Umbilical cord (tissue), 2 donors: ENCODE data around the gene KSR1. TPM values are rescaled to one million over a fixed set of nuclear protein-coding genes. Genes with fewer than 3 reads are reported as not detected.

ENCODE experiments used
- DNase-seq: peaks from one replicate; pipeline ENCODE4 v3.0.0-alpha.2; 2015; ENCODE audit warnings: low spot score
- total RNA-seq: library from RNA; depleted of rRNA; stranded (reverse); fragments of >200 nt; gene quantifications from one replicate; pipeline ENCODE4 v1.2.3, GENCODE V29; 2014; ENCODE audit warnings: low replicate concordance; ENCODE audit not compliant: insufficient read depth

KSR1 gene
- total RNA-seq, 1 donor from 2014 or later = 43.1 TPM

- DNase-seq = no peak
These were observed 93.1 kb downstream of the KSR1 start for GRCh38 chr17:27549251-27549893.

- DNase-seq = no peak
These were observed 94.2 kb downstream of the KSR1 start for GRCh38 chr17:27550291-27550930.

GRCh38 chr17:27550974-27551505 is 94.8 kb downstream of the KSR1 start:
- DNase-seq = no peak

GRCh38 chr17:27551701-27552248 is 95.5 kb downstream of the KSR1 start:
- DNase-seq = no peak

- DNase-seq = no peak
These were observed 96.1 kb downstream of the KSR1 start for GRCh38 chr17:27552276-27552732.

- DNase-seq = no peak
These were observed 96.8 kb downstream of the KSR1 start for GRCh38 chr17:27553019-27553511.

- no peak for DNase-seq
These were observed 97.9 kb downstream of the KSR1 start for GRCh38 chr17:27554152-27554551.

GRCh38 chr17:27554911-27555310 is 98.7 kb downstream of the KSR1 start:
- DNase-seq = no peak

- no peak for DNase-seq
These were observed 99.1 kb downstream of the KSR1 start for GRCh38 chr17:27555339-27555738.

GRCh38 chr17:27558341-27558740 is 102.1 kb downstream of the KSR1 start:
- no peak for DNase-seq

GRCh38 chr17:27558842-27559505 is 102.7 kb downstream of the KSR1 start:
- DNase-seq = no peak

- peak; percentile 94 for DNase-seq
These were observed 103.5 kb downstream of the KSR1 start for GRCh38 chr17:27559506-27560481.

GRCh38 chr17:27560668-27561067 is 104.4 kb downstream of the KSR1 start:
- no peak for DNase-seq

GRCh38 chr17:27562777-27563455 is 106.7 kb downstream of the KSR1 start:
- DNase-seq = no peak

GRCh38 chr17:27563532-27563931 is 107.3 kb downstream of the KSR1 start:
- DNase-seq = no peak

- no peak for DNase-seq
These were observed 108.2 kb downstream of the KSR1 start for GRCh38 chr17:27564463-27564862.

GRCh38 chr17:27565874-27566670 is 109.8 kb downstream of the KSR1 start:
- DNase-seq = no peak

- DNase-seq = no peak
These were observed 110.7 kb downstream of the KSR1 start for GRCh38 chr17:27566671-27567562.

- DNase-seq = no peak
These were observed 111.3 kb downstream of the KSR1 start for GRCh38 chr17:27567563-27567859.
